Trophoblast cell (in vitro differentiated cells and primary cell): Measurements from ENCODE around the gene DMRTC2. TPM values are rescaled to one million over a fixed set of nuclear protein-coding genes. Genes with fewer than 3 reads are reported as not detected.

ENCODE experiments used
- DNase-seq, 2 donors: peaks; one replicate each; pipeline ENCODE4 v3.0.0-alpha.2; 2016
- H2AFZ ChIP-seq: 2 replicates; pipeline ENCODE4 v1.6.1; 2013; ENCODE audit warnings: low read length, moderate library complexity, mild to moderate bottlenecking; ENCODE audit not compliant: insufficient read depth, poor library complexity
- H2AK5ac ChIP-seq: 2 replicates; pipeline ENCODE4 v1.6.1; 2013; ENCODE audit warnings: mild to moderate bottlenecking, low read length
- H2BK120ac ChIP-seq: 2 replicates; pipeline ENCODE4 v1.6.1; 2013; ENCODE audit warnings: low read length, mild to moderate bottlenecking, moderate library complexity; ENCODE audit not compliant: insufficient read depth, poor library complexity
- H2BK12ac ChIP-seq: 2 replicates; pipeline ENCODE4 v1.6.1; 2013; ENCODE audit warnings: mild to moderate bottlenecking, low read length, moderate library complexity
- H2BK5ac ChIP-seq: 2 replicates; pipeline ENCODE4 v1.6.1; 2013; ENCODE audit warnings: low read length, low read depth, moderate library complexity, mild to moderate bottlenecking; ENCODE audit not compliant: poor library complexity
- H3K14ac ChIP-seq: 2 replicates; pipeline ENCODE4 v1.6.1; 2013; ENCODE audit warnings: mild to moderate bottlenecking, low read length
- H3K18ac ChIP-seq: 2 replicates; pipeline ENCODE4 v1.6.1; 2013; ENCODE audit warnings: mild to moderate bottlenecking, low read length
- H3K23ac ChIP-seq: 2 replicates; pipeline ENCODE4 v1.6.1; 2013; ENCODE audit warnings: low read length
- H3K27ac ChIP-seq: 2 replicates; pipeline ENCODE4 v1.5.1; 2013; ENCODE audit warnings: low read depth, mild to moderate bottlenecking, inconsistent platforms, low read length, moderate library complexity
- H3K27me3 ChIP-seq: 2 replicates; pipeline ENCODE4 v1.6.1; 2013; ENCODE audit warnings: inconsistent platforms, mild to moderate bottlenecking, low read length, moderate library complexity; ENCODE audit not compliant: insufficient read depth
- H3K36me3 ChIP-seq, 2 experiments: 1 replicate in 1 of 2; 2 replicates in 1 of 2; pipeline ENCODE4 v1.6.1; 2013; ENCODE audit warnings: low read length in 2 of 2, mild to moderate bottlenecking in 2 of 2, moderate library complexity in 1 of 2; ENCODE audit not compliant: insufficient read depth in 2 of 2, control insufficient read depth in 1 of 2
- H3K4ac ChIP-seq: 2 replicates; pipeline ENCODE4 v1.6.1; 2013; ENCODE audit warnings: low read depth, mild to moderate bottlenecking, low read length, moderate library complexity
- H3K4me1 ChIP-seq, 2 experiments: 1 replicate in 1 of 2; 2 replicates in 1 of 2; pipeline ENCODE4 v1.6.1; 2013; ENCODE audit warnings: low read length in 2 of 2, mild to moderate bottlenecking in 2 of 2, moderate library complexity in 1 of 2; ENCODE audit not compliant: insufficient read depth in 2 of 2, control insufficient read depth in 1 of 2
- H3K4me2 ChIP-seq: 2 replicates; pipeline ENCODE4 v1.6.1; 2013; ENCODE audit warnings: inconsistent platforms, mild to moderate bottlenecking, low read length, moderate library complexity
- H3K4me3 ChIP-seq: 2 replicates; pipeline ENCODE4 v1.5.1; 2013; ENCODE audit warnings: mild to moderate bottlenecking, low read depth, low read length, inconsistent platforms
- H3K79me1 ChIP-seq: one replicate; pipeline ENCODE4 v1.6.1; 2013; ENCODE audit warnings: low read length
- H3K79me2 ChIP-seq: 2 replicates; pipeline ENCODE4 v1.6.1; 2013; ENCODE audit warnings: low read length, mild to moderate bottlenecking; ENCODE audit not compliant: control insufficient read depth, insufficient read depth, poor library complexity
- H3K9ac ChIP-seq: 2 replicates; pipeline ENCODE4 v1.6.1; 2013; ENCODE audit warnings: mild to moderate bottlenecking, low read length
- H3K9me3 ChIP-seq: 2 replicates; pipeline ENCODE4 v1.6.1; 2013; ENCODE audit warnings: low read depth, mild to moderate bottlenecking, control low read depth, inconsistent platforms, low read length; ENCODE audit not compliant: insufficient read depth
- H4K12ac ChIP-seq: 2 replicates; pipeline ENCODE4 v1.6.1; 2013; ENCODE audit warnings: low read depth, mild to moderate bottlenecking, low read length, moderate library complexity
- H4K8ac ChIP-seq: 2 replicates; pipeline ENCODE4 v1.6.1; 2013; ENCODE audit warnings: low read depth, mild to moderate bottlenecking, low read length, moderate library complexity
- H4K91ac ChIP-seq: one replicate; pipeline ENCODE4 v1.6.1; 2013; ENCODE audit warnings: low read depth, mild to moderate bottlenecking, low read length, moderate library complexity
- WGBS: extraction: QIAGEN DNeasy Blood & Tissue Kit; methylation state at CpG from one replicate; pipeline ENCODE4 v1.1.7; 2013; ENCODE audit warnings: missing lambda C conversion rate; ENCODE audit not compliant: insufficient read length, insufficient coverage; ENCODE audit errors: extremely low coverage; 5-methylcytosine and 5-hydroxymethylcytosine counted together
- polyA plus RNA-seq: library from polyadenylated mRNA; stranded (reverse); fragments of 200-250 nt; gene quantifications from 2 replicates; pipeline ENCODE4 v1.2.3, GENCODE V29; 2013

DMRTC2 gene
- not detected in 2 replicates for polyA plus RNA-seq

- WGBS: no CpG with 5 or more reads among the region's 3 CpGs
- Histone ChIP-seq H3K4me3 (no peak within 1 kb of the TSS), H3K14ac (no peak within 1 kb of the TSS)
Measured at GRCh38 chr19:41845001-41845050, at the start of gene DMRTC2. Gene DMRTC2, plus strand, starts transcription at chr19:41845042. Its CDS starts 2,387 bp downstream, at chr19:41847429.

GRCh38 chr19:41796362-41796761, 48.5 kb upstream of the DMRTC2 start, which contains the start of gene CEACAM3:
Gene CEACAM3, plus strand, starts transcription at chr19:41796587. Its CDS starts 91 bp downstream, at chr19:41796678.
- Histone ChIP-seq H2AFZ (no peak within 1 kb of the TSS), H3K9me3 (peaks cover 1% of the 10 kb centered on the region), H3K4me2 (no peak within 1 kb of the TSS), H4K12ac (no peak within 1 kb of the TSS), H4K8ac (no peak within 1 kb of the TSS), H2BK5ac (no peak within 1 kb of the TSS), H2BK12ac (no peak within 1 kb of the TSS), H3K36me3 (no peaks in the 10 kb centered on the region), H3K4me3 (no peak within 1 kb of the TSS), H2BK120ac (no peak within 1 kb of the TSS), H3K79me2 (no peaks in the 10 kb centered on the region), H4K91ac (no peak within 1 kb of the TSS), H3K4ac (no peak within 1 kb of the TSS), H3K18ac (no peak within 1 kb of the TSS), H3K27me3 (no peaks in the 10 kb centered on the region), H3K9ac (no peak within 1 kb of the TSS), H3K4me1 (no peaks in the 10 kb centered on the region), H3K14ac (no peak within 1 kb of the TSS), H3K23ac (no peak within 1 kb of the TSS), H3K79me1 (no peaks in the 10 kb centered on the region), H3K27ac (no peak within 1 kb of the TSS), H2AK5ac (no peak within 1 kb of the TSS)
- no peak for DNase-seq

More at GRCh38 chr19:41845001-41845050, at the start of gene DMRTC2:
- no peak within 1 kb of the TSS for H4K8ac ChIP-seq
- DNase-seq: no peak
- H3K9ac ChIP-seq: no peak within 1 kb of the TSS
- H3K4me1 ChIP-seq: no peaks in the 10 kb centered on the region
- no peak within 1 kb of the TSS for H2BK5ac ChIP-seq
- no peaks in the 10 kb centered on the region for H3K27me3 ChIP-seq
- no peak within 1 kb of the TSS for H2AK5ac ChIP-seq
- no peak within 1 kb of the TSS for H4K12ac ChIP-seq
- H2BK120ac ChIP-seq: no peak within 1 kb of the TSS
- no peak within 1 kb of the TSS for H3K18ac ChIP-seq
- no peak within 1 kb of the TSS for H4K91ac ChIP-seq
- no peaks in the 10 kb centered on the region for H3K36me3 ChIP-seq
- H3K9me3 ChIP-seq: peaks cover 2% of the 10 kb centered on the region
- H3K4ac ChIP-seq: no peak within 1 kb of the TSS
- no peak within 1 kb of the TSS for H2AFZ ChIP-seq
- H3K79me1 ChIP-seq: no peaks in the 10 kb centered on the region
- H3K27ac ChIP-seq: no peak within 1 kb of the TSS
- no peak within 1 kb of the TSS for H3K4me2 ChIP-seq
- no peaks in the 10 kb centered on the region for H3K79me2 ChIP-seq
- H3K23ac ChIP-seq: no peak within 1 kb of the TSS
- no peak within 1 kb of the TSS for H2BK12ac ChIP-seq

GRCh38 chr19:41796901-41797300, 47.9 kb upstream of the DMRTC2 start:
- no peak overlapping the region for H3K23ac ChIP-seq
- no peaks in the 10 kb centered on the region for H3K4me1 ChIP-seq
- DNase-seq: no peak
- H3K14ac ChIP-seq: no peak overlapping the region
- no peaks in the 10 kb centered on the region for H3K36me3 ChIP-seq
- H2BK12ac ChIP-seq: no peak overlapping the region
- H4K91ac ChIP-seq: no peak overlapping the region
- H3K27me3 ChIP-seq: no peaks in the 10 kb centered on the region
- no peak overlapping the region for H3K18ac ChIP-seq
- H3K4me3 ChIP-seq: no peak overlapping the region
- no peaks in the 10 kb centered on the region for H3K79me2 ChIP-seq
- H3K79me1 ChIP-seq: no peaks in the 10 kb centered on the region
- peaks cover 1% of the 10 kb centered on the region for H3K9me3 ChIP-seq
- H2BK120ac ChIP-seq: no peak overlapping the region
- no peak overlapping the region for H4K12ac ChIP-seq
- no peak overlapping the region for H3K27ac ChIP-seq
- H3K4ac ChIP-seq: no peak overlapping the region
- no peak overlapping the region for H3K9ac ChIP-seq
- H2AK5ac ChIP-seq: no peak overlapping the region
- H2BK5ac ChIP-seq: no peak overlapping the region
- no peak overlapping the region for H2AFZ ChIP-seq
- WGBS: no CpG with 5 or more reads among the region's 1 CpG
- H3K4me2 ChIP-seq: no peak overlapping the region
- H4K8ac ChIP-seq: no peak overlapping the region

GRCh38 chr19:41799444-41800000, 45.3 kb upstream of the DMRTC2 start:
- H3K4ac ChIP-seq: no peak overlapping the region
- no peak overlapping the region for H3K27ac ChIP-seq
- H3K79me2 ChIP-seq: no peaks in the 10 kb centered on the region
- H2BK120ac ChIP-seq: no peak overlapping the region
- WGBS: no CpG with 5 or more reads among the region's 9 CpGs
- no peaks in the 10 kb centered on the region for H3K4me1 ChIP-seq
- H3K27me3 ChIP-seq: no peaks in the 10 kb centered on the region
- peaks cover 1% of the 10 kb centered on the region for H3K9me3 ChIP-seq
- no peak overlapping the region for H3K23ac ChIP-seq
- no peak overlapping the region for H3K14ac ChIP-seq
- DNase-seq: no peak
- H3K79me1 ChIP-seq: no peaks in the 10 kb centered on the region
- no peak overlapping the region for H4K8ac ChIP-seq
- no peak overlapping the region for H3K18ac ChIP-seq
- no peaks in the 10 kb centered on the region for H3K36me3 ChIP-seq
- no peak overlapping the region for H2BK5ac ChIP-seq
- H3K4me3 ChIP-seq: no peak overlapping the region
- H2AK5ac ChIP-seq: no peak overlapping the region
- H4K91ac ChIP-seq: no peak overlapping the region
- H2BK12ac ChIP-seq: no peak overlapping the region
- no peak overlapping the region for H2AFZ ChIP-seq
- H3K4me2 ChIP-seq: no peak overlapping the region
- no peak overlapping the region for H3K9ac ChIP-seq
- no peak overlapping the region for H4K12ac ChIP-seq

- no peak overlapping the region for H3K14ac ChIP-seq
- H3K4me1 ChIP-seq: no peaks in the 10 kb centered on the region
- H3K9ac ChIP-seq: no peak overlapping the region
- H2AK5ac ChIP-seq: no peak overlapping the region
- H2AFZ ChIP-seq: no peak overlapping the region
- WGBS: no CpG with 5 or more reads among the region's 4 CpGs
- H4K8ac ChIP-seq: no peak overlapping the region
- no peak overlapping the region for H4K91ac ChIP-seq
- no peak overlapping the region for H2BK12ac ChIP-seq
- no peak overlapping the region for H3K4me2 ChIP-seq
- H3K4me3 ChIP-seq: no peak overlapping the region
- no peaks in the 10 kb centered on the region for H3K79me1 ChIP-seq
- H3K23ac ChIP-seq: no peak overlapping the region
- DNase-seq: no peak
- no peaks in the 10 kb centered on the region for H3K79me2 ChIP-seq
- no peak overlapping the region for H4K12ac ChIP-seq
- H3K27me3 ChIP-seq: no peaks in the 10 kb centered on the region
- H3K36me3 ChIP-seq: no peaks in the 10 kb centered on the region
- H3K9me3 ChIP-seq: peaks cover 1% of the 10 kb centered on the region
- no peak overlapping the region for H3K4ac ChIP-seq
- H2BK5ac ChIP-seq: no peak overlapping the region
- no peak overlapping the region for H3K27ac ChIP-seq
- no peak overlapping the region for H2BK120ac ChIP-seq
- H3K18ac ChIP-seq: no peak overlapping the region
Measured at GRCh38 chr19:41801031-41801430, 43.8 kb upstream of the DMRTC2 start.
